ENCODE measurements around the gene TOP3B. TPM values are rescaled to one million over a fixed set of nuclear protein-coding genes. Genes with fewer than 3 reads are reported as not detected.

TOP3B gene
- total RNA-seq, 1 donor from 2014 or later, result 32.1 TPM

DNA sequence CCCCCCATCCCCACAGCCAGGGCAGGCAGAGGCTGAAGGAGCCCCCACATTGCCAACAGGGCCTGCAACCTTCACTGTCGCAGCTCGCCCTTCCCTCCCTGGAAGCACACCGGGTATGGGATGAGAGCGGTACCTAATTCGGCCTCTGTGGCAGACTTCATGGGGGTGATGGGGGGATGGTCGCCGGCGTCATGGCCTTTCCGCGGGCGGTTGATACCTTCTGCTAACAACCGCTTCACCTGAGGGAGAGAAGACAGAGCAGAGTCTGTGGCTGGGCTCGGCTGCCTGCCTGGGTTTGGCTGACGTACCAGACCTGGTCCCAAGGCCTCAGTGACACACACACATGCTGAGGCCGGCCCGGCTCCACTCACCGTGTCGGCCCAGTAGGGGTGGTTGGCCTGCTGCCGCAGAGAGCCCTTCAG is 18.8 kb downstream of the TOP3B start:
- H3K36me3 ChIP-seq, result peaks cover 94% of the 10 kb centered on the region
- intact Hi-C loops (cut with DNase I), result no loop called here
- TF ChIP-seq, protein P1, sequence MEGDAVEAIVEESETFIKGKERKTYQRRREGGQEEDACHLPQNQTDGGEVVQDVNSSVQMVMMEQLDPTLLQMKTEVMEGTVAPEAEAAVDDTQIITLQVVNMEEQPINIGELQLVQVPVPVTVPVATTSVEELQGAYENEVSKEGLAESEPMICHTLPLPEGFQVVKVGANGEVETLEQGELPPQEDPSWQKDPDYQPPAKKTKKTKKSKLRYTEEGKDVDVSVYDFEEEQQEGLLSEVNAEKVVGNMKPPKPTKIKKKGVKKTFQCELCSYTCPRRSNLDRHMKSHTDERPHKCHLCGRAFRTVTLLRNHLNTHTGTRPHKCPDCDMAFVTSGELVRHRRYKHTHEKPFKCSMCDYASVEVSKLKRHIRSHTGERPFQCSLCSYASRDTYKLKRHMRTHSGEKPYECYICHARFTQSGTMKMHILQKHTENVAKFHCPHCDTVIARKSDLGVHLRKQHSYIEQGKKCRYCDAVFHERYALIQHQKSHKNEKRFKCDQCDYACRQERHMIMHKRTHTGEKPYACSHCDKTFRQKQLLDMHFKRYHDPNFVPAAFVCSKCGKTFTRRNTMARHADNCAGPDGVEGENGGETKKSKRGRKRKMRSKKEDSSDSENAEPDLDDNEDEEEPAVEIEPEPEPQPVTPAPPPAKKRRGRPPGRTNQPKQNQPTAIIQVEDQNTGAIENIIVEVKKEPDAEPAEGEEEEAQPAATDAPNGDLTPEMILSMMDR (IDR thresholded peaks at IDR 0.05), result no peak
- no peak overlapping the region for H3K4me3 ChIP-seq
- H3K4me1 ChIP-seq, result no peaks in the 10 kb centered on the region
- H3K27ac ChIP-seq, result no peak overlapping the region
- ATAC-seq (no peak), DNase-seq (no peak)
- H3K9me3 ChIP-seq, result no peaks in the 10 kb centered on the region
- H3K27me3 ChIP-seq (ENCODE audit: low read depth), result no peaks in the 10 kb centered on the region

DNA sequence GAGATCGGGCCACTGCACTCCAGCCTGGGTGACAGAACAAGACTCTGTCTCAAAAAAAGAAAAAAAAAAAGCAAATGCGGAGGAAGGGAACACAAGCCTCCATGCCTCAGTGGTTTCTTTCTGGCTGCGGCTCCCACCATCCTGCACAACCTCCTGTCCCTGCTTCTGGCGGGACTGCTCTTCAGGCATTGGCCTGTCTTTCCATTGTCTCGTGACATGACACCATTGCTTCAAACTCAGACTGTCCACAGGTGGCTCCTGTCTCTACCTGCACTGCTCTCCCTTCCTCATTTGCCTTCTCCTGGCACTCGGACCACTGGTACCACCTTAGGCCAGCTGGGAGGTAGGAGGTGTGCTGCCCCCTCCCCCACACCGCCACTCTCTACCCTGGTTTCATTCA is 19.3 kb downstream of the TOP3B start:
- ATAC-seq (no peak), DNase-seq (no peak)
- TF ChIP-seq, protein P1 (IDR thresholded peaks at IDR 0.05), result no peak
- Histone ChIP-seq H3K27ac (no peak overlapping the region), H3K9me3 (no peaks in the 10 kb centered on the region), H3K4me1 (no peaks in the 10 kb centered on the region), H3K4me3 (no peak overlapping the region), H3K36me3 (peaks cover 94% of the 10 kb centered on the region), H3K27me3 (ENCODE audit: low read depth) (no peaks in the 10 kb centered on the region)
- intact Hi-C loops (cut with DNase I), result no loop called here

DNA sequence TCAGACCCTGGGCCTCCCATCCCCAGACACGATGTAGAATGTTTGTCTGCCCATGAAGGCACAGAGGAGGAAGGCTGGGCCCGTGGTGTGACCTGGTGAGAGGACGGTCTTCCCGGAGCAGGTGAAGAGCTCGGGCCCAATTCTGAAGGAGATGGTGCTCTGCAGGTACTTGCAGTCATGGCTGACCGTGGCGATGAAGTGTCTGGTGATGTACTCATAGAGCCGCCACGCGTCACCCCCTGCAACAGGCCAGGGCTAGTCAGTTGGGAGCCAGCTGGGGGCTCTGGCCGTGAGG is 20.0 kb downstream of the TOP3B start:
- Histone ChIP-seq H3K36me3 (peaks cover 88% of the 10 kb centered on the region), H3K27me3 (ENCODE audit: low read depth) (no peaks in the 10 kb centered on the region), H3K4me1 (no peaks in the 10 kb centered on the region), H3K27ac (no peak overlapping the region), H3K9me3 (no peaks in the 10 kb centered on the region), H3K4me3 (no peak overlapping the region)
- no peak for DNase-seq
- intact Hi-C loops (cut with DNase I), result no loop called here
- ATAC-seq, result no peak
- TF ChIP-seq, protein P1 (IDR thresholded peaks at IDR 0.05), result no peak

DNA sequence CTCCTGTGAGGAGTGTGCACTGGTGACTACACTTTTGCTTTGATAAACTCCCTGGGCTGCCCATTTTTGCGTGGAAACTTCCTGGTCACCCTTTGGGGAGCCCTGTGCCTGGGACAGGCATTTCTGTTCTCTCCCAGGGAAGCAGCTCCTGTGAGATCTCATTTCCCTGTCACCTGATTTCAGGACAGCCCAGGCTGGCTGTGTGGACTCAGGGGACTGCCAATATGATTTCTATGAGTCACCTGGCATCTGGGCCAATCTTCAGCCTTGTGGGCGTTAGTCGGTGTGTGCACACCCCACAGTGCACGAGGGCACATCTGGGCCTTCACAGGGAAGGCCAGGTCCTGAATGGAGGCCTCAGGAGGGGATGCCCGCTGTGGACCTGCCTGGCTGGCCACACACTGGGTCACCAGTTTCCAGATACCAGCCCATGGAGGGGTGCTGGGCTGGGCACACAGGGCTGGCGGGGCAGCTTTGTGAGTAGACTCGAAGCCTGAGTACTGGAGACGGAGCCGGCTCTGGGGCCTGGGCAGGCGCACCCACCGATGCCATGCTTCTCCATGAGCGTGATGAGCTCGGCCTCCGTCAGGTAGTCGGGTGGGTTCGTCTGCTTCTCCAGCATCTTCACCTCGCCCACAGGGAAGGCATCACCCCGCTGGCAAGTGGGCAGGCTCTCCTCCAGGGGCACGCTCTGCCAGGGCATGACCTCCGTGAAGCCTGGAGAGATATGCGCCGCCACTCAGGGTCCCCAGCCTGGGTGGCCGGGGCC is 20.5 kb downstream of the TOP3B start:
- DNase-seq, result no peak
- no peak for ATAC-seq
- H3K9me3 ChIP-seq, result no peaks in the 10 kb centered on the region
- no peaks in the 10 kb centered on the region for H3K4me1 ChIP-seq
- peaks cover 83% of the 10 kb centered on the region for H3K36me3 ChIP-seq
- intact Hi-C loops (cut with DNase I), result no loop called here
- H3K27ac ChIP-seq, result no peak overlapping the region
- no peaks in the 10 kb centered on the region for H3K27me3 ChIP-seq (ENCODE audit: low read depth)
- H3K4me3 ChIP-seq, result no peak overlapping the region
- TF ChIP-seq, protein P1 (IDR thresholded peaks at IDR 0.05), result no peak

DNA sequence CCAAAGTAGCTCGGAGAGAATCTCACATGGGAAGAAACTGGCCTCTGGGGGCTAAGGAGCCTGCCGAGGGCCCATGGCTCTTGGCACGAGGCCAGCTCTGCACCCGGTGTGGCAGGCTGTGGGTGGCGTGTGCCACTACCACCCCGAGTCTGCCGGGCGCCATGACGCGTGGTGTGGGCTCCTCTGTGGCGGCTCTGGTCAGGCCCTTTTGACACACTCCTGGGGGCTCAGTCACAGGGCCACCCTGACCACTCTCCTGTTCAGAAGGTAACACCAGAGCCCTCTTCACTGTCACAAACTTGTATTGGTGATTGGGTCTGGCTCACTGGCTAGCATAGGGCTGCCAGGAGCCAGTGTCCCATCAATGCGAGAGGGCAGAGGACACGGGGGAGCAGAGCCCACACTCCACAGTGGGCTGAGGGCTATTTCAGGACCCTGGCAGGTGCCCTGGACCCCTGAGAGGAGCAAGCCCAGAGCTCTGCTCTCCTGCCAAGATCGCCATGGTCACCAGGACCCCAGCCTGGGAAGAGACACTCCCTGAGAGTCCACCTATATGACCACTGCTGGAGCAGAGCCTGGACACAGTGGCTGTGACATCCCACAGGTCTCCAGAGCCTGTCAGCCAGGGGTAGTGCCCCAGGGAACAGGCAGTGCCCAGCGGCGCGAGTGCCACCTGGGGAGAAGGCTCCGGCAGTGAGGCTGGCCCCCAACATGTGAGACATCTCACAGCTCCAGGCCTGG is 21.3 kb downstream of the TOP3B start:
- TF ChIP-seq, protein P1 (IDR thresholded peaks at IDR 0.05), result no peak
- Histone ChIP-seq H3K4me1 (no peaks in the 10 kb centered on the region), H3K36me3 (peaks cover 75% of the 10 kb centered on the region), H3K27me3 (ENCODE audit: low read depth) (no peaks in the 10 kb centered on the region), H3K9me3 (no peaks in the 10 kb centered on the region), H3K4me3 (no peak overlapping the region), H3K27ac (no peak overlapping the region)
- intact Hi-C loops (cut with DNase I), result no loop called here
- ATAC-seq (no peak), DNase-seq (no peak)
